Rectal smooth muscle tissue (tissue), 1 donor: ENCODE results near the gene FOXC1.
A peak's percentile ranks its signal among the peaks of the same experiment; 100 is the strongest.

Source experiments
- H3K27ac ChIP-seq: one replicate; pipeline ENCODE4 v1.7.0; 2013; ENCODE audit warnings: low read depth, low read length, inconsistent platforms
- H3K27me3 ChIP-seq: one replicate; pipeline ENCODE4 v1.7.0; 2013; ENCODE audit warnings: low read length; ENCODE audit not compliant: control insufficient read depth, insufficient read depth
- H3K36me3 ChIP-seq: one replicate; pipeline ENCODE4 v1.7.0; 2013; ENCODE audit warnings: low read length; ENCODE audit not compliant: control insufficient read depth, insufficient read depth
- H3K4me1 ChIP-seq: one replicate; pipeline ENCODE4 v1.7.0; 2013; ENCODE audit warnings: low read length; ENCODE audit not compliant: control insufficient read depth, insufficient read depth
- H3K4me3 ChIP-seq: one replicate; pipeline ENCODE4 v1.7.0; 2013; ENCODE audit warnings: low read length
- H3K9ac ChIP-seq: one replicate; pipeline ENCODE4 v1.7.0; 2013; ENCODE audit warnings: low read length

Gene FOXC1

GRCh38 chr6:1605004-1605892 is 4.5 kb upstream of the FOXC1 start:
- Histone ChIP-seq H3K4me3 (peak overlapping the region; percentile 54), H3K36me3 (no peaks in the 10 kb centered on the region), H3K27ac (no peak overlapping the region), H3K9ac (no peak overlapping the region), H3K4me1 (peaks cover 3% of the 10 kb centered on the region), H3K27me3 (peaks cover 55% of the 10 kb centered on the region)

DNA sequence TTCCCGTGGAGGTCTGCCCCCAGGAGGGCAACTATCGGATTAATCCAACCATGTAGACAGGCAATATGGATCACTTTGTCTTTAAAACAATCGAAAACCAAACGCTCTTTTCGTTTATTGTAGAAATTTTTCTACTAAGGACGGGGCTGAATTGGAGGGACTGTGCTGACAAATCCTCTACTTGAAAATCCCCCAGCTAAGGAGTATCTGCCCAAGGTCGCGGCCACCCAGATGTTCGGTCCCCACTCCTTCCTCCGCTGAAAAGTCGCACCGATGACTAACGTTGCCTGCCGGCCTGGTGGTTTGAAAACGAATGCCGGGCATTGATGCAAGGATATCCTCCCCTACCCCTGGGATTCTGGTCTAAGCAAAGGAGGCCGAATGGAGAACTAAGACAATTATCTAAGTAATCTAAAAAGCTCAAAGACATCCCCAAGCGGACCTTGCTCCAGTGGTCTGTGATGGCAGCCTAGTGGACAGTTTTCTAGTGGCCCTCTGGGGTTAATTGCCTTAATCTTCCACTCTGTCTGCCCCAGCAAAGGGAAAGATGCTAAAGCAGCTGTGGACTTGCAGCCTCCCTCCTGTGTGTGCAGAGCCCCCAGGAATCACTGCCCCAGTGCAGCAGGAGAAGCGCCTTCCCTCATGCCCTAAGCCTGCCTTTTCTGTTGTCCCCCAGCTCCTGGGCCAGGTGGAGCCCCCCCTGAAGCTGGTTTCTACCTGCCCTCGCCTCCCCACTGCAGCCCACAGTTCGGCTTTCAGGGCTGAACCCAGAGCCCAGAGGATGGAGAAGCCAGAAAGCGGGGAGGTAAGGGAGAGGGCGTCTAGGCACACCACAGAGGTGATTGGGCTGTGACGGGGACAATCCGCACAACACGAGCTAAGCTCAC is 3.6 kb upstream of the FOXC1 start:
- no peak overlapping the region for H3K4me3 ChIP-seq
- no peak overlapping the region for H3K27ac ChIP-seq
- H3K36me3 ChIP-seq: no peaks in the 10 kb centered on the region
- H3K9ac ChIP-seq: no peak overlapping the region
- peaks cover 61% of the 10 kb centered on the region for H3K27me3 ChIP-seq
- peaks cover 3% of the 10 kb centered on the region for H3K4me1 ChIP-seq

GRCh38 chr6:1606780-1607515 is 2.8 kb upstream of the FOXC1 start:
- H3K27me3 ChIP-seq: peaks cover 62% of the 10 kb centered on the region
- H3K36me3 ChIP-seq: no peaks in the 10 kb centered on the region
- no peak overlapping the region for H3K9ac ChIP-seq
- no peak overlapping the region for H3K27ac ChIP-seq
- peaks cover 3% of the 10 kb centered on the region for H3K4me1 ChIP-seq
- H3K4me3 ChIP-seq: no peak overlapping the region

DNA sequence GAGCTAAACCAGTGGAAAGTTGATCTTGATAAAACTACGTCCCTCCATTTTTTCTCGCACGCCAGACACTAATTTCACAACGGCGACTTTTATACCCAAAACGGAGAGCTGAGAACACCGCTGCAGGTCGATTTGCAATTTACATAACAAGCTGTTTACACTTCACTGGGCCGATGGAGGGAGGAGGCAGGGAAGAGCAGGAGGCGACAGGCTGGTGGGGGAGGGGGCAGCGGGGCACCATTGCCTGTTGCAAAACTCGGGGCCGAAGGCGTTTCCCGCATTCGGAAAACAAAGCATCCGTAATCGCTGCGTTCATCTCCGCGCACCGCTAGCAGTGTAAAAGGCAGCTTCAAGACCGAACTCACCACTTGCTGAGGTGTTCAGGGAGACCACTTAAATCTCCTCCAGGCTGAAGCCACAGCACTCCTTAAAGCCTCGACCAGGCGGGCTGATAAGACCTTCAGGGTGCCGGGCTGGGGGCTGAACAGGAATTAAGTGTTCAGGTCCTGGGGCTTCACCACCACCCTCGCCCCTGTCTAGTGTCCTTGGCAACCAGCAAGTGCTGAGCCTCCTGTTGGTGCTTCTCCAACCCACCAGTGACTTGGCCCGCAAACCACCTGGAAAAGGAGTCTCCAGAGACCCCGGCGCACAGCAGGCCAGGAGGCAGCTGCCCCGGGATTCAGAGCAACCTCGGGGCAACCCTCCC is 2.0 kb upstream of the FOXC1 start:
- H3K4me1 ChIP-seq: peaks cover 7% of the 10 kb centered on the region
- H3K4me3 ChIP-seq: no peak overlapping the region
- peaks cover 65% of the 10 kb centered on the region for H3K27me3 ChIP-seq
- no peaks in the 10 kb centered on the region for H3K36me3 ChIP-seq
- no peak overlapping the region for H3K27ac ChIP-seq
- no peak overlapping the region for H3K9ac ChIP-seq

GRCh38 chr6:1608222-1609040 is 1.3 kb upstream of the FOXC1 start:
- peaks cover 7% of the 10 kb centered on the region for H3K4me1 ChIP-seq
- H3K4me3 ChIP-seq: peak overlapping the region; percentile 25
- peaks cover 66% of the 10 kb centered on the region for H3K27me3 ChIP-seq
- no peaks in the 10 kb centered on the region for H3K36me3 ChIP-seq
- no peak overlapping the region for H3K27ac ChIP-seq
- no peak overlapping the region for H3K9ac ChIP-seq

GRCh38 chr6:1609041-1609647 is 571 bp upstream of the FOXC1 start:
- Histone ChIP-seq H3K4me1 (peaks cover 7% of the 10 kb centered on the region), H3K27ac (no peak overlapping the region), H3K4me3 (peak overlapping the region; percentile 25), H3K27me3 (peaks cover 69% of the 10 kb centered on the region), H3K36me3 (no peaks in the 10 kb centered on the region), H3K9ac (no peak overlapping the region)

DNA sequence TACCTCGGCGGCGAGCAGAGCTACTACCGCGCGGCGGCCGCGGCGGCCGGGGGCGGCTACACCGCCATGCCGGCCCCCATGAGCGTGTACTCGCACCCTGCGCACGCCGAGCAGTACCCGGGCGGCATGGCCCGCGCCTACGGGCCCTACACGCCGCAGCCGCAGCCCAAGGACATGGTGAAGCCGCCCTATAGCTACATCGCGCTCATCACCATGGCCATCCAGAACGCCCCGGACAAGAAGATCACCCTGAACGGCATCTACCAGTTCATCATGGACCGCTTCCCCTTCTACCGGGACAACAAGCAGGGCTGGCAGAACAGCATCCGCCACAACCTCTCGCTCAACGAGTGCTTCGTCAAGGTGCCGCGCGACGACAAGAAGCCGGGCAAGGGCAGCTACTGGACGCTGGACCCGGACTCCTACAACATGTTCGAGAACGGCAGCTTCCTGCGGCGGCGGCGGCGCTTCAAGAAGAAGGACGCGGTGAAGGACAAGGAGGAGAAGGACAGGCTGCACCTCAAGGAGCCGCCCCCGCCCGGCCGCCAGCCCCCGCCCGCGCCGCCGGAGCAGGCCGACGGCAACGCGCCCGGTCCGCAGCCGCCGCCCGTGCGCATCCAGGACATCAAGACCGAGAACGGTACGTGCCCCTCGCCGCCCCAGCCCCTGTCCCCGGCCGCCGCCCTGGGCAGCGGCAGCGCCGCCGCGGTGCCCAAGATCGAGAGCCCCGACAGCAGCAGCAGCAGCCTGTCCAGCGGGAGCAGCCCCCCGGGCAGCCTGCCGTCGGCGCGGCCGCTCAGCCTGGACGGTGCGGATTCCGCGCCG is 994 bp downstream of the FOXC1 start:
- peaks cover 64% of the 10 kb centered on the region for H3K27me3 ChIP-seq
- H3K36me3 ChIP-seq: no peaks in the 10 kb centered on the region
- H3K9ac ChIP-seq: no peak overlapping the region
- H3K4me1 ChIP-seq: peaks cover 3% of the 10 kb centered on the region
- H3K27ac ChIP-seq: no peak overlapping the region
- H3K4me3 ChIP-seq: peak overlapping the region; percentile 67

GRCh38 chr6:1611322-1611571 is 1.5 kb downstream of the FOXC1 start:
- H3K36me3 ChIP-seq: no peaks in the 10 kb centered on the region
- H3K27ac ChIP-seq: no peak overlapping the region
- no peak overlapping the region for H3K4me3 ChIP-seq
- peaks cover 3% of the 10 kb centered on the region for H3K4me1 ChIP-seq
- H3K27me3 ChIP-seq: peaks cover 58% of the 10 kb centered on the region
- H3K9ac ChIP-seq: no peak overlapping the region

DNA sequence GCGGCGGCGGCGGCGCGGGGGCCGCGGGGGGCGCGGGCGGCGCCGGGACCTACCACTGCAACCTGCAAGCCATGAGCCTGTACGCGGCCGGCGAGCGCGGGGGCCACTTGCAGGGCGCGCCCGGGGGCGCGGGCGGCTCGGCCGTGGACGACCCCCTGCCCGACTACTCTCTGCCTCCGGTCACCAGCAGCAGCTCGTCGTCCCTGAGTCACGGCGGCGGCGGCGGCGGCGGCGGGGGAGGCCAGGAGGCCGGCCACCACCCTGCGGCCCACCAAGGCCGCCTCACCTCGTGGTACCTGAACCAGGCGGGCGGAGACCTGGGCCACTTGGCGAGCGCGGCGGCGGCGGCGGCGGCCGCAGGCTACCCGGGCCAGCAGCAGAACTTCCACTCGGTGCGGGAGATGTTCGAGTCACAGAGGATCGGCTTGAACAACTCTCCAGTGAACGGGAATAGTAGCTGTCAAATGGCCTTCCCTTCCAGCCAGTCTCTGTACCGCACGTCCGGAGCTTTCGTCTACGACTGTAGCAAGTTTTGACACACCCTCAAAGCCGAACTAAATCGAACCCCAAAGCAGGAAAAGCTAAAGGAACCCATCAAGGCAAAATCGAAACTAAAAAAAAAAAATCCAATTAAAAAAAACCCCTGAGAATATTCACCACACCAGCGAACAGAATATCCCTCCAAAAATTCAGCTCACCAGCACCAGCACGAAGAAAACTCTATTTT is 2.0 kb downstream of the FOXC1 start:
- H3K27me3 ChIP-seq: peaks cover 53% of the 10 kb centered on the region
- peaks cover 3% of the 10 kb centered on the region for H3K4me1 ChIP-seq
- no peak overlapping the region for H3K9ac ChIP-seq
- H3K4me3 ChIP-seq: peak overlapping the region; percentile 61
- H3K36me3 ChIP-seq: no peaks in the 10 kb centered on the region
- no peak overlapping the region for H3K27ac ChIP-seq

DNA sequence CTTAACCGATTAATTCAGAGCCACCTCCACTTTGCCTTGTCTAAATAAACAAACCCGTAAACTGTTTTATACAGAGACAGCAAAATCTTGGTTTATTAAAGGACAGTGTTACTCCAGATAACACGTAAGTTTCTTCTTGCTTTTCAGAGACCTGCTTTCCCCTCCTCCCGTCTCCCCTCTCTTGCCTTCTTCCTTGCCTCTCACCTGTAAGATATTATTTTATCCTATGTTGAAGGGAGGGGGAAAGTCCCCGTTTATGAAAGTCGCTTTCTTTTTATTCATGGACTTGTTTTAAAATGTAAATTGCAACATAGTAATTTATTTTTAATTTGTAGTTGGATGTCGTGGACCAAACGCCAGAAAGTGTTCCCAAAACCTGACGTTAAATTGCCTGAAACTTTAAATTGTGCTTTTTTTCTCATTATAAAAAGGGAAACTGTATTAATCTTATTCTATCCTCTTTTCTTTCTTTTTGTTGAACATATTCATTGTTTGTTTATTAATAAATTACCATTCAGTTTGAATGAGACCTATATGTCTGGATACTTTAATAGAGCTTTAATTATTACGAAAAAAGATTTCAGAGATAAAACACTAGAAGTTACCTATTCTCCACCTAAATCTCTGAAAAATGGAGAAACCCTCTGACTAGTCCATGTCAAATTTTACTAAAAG is 2.7 kb downstream of the FOXC1 start:
- Histone ChIP-seq H3K4me1 (peaks cover 3% of the 10 kb centered on the region), H3K27ac (no peak overlapping the region), H3K9ac (no peak overlapping the region), H3K36me3 (no peaks in the 10 kb centered on the region), H3K4me3 (peak overlapping the region; percentile 47), H3K27me3 (peaks cover 46% of the 10 kb centered on the region)
